LoVo (cell line): ENCODE measurements around the gene GALNT16.

Experiments used
- DNase-seq: peaks from one replicate; pipeline ENCODE4 v3.0.0-alpha.2; 2016; ENCODE audit warnings: low spot score

The GALNT16 gene

GRCh38 chr14:69317780-69318179 is 57.8 kb downstream of the GALNT16 start:
- DNase-seq: no peak

- DNase-seq: no peak
Measured at GRCh38 chr14:69318241-69318640, 58.3 kb downstream of the GALNT16 start.

GRCh38 chr14:69318901-69319475 is 59.0 kb downstream of the GALNT16 start:
- DNase-seq: no peak

GRCh38 chr14:69319911-69320310 is 60.0 kb downstream of the GALNT16 start:
- no peak for DNase-seq

DNA sequence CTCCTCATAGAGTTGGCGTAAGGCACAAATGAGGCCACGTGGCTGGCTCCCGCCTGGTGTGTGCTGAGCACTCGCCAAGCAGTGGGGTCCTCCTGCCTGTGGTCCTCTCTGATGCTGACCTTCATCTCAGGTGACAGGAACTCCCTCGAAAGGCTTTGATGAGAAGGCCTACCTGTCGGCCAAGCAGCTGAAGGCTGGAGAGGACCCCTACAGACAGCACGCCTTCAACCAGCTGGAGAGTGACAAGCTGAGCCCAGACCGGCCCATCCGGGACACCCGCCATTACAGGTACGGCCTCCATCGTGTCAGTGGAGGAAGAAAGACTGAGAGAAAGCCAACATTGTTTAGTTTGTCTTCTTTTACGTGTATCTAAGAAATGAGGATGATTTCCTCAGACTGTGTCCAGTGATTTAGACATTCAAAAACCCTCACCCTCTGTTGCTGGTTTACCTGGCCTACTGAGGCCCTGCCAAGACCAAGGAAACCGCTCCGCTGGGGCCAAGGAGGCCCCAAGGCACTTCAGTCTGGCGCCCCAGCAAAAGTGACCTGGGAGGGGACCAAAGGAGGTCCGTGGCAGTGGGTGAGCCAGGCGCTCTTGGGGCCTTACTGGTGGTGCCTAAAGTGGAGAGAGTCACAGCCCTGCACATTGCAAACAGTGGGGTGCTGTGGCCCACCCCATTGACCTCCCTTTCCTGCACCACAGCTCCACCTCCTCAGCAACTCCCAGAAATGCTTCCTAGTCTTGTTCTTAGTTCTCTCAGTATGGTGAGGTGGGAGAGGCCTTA is 60.8 kb downstream of the GALNT16 start:
- no peak for DNase-seq

GRCh38 chr14:69321601-69322330 is 61.8 kb downstream of the GALNT16 start:
- DNase-seq: no peak

DNA sequence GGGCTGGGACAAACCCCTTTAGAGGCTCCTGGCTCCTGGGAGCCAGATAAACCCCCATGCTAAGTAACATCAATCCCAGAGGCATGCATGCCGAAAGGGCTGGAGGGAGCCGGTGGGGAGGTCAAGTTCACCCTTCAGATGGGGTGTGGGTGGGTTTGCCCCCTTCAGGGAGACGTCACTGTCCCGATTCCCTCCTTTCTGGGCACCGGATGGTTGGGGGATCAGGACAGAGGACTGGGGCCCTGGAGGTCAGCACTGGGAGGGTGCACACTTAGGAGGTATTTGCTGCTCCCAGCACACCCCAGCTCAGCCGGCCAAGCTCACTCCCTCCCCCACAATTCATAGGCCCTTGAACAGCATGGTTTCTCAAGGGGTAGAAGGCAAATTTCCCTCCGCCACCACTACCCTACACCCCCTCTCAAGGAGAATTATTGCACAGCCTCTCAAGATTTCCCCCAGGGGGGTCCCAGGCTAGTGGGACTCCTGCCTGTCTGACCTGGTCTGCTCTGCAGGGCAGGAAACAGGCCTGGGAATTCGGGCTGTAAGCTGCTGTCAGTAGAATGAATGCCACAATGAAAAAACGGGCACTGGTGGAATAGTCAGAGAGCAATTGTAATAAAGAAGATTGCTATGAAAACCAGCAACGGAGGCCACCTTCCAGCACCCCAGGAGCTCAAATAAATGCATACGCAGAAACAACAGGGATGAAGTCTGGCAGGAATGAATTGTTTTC is 63.5 kb downstream of the GALNT16 start:
- no peak for DNase-seq

DNA sequence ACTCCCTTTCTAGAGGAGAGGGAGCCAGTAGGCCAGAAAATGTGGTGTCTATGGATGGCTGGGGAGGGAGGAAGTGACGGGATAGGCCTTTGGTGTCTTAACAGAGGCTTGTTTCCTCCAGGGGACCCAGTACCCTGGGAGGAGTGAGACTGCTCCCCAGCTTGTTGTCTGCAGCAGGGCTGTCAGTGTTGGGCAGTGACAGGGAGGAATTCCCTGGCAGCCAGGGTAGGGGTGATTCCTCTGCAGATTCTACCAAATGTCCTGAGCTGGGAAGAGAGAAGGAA is 64.0 kb downstream of the GALNT16 start:
- DNase-seq: no peak

GRCh38 chr14:69324341-69324931 is 64.5 kb downstream of the GALNT16 start:
- no peak for DNase-seq

DNA sequence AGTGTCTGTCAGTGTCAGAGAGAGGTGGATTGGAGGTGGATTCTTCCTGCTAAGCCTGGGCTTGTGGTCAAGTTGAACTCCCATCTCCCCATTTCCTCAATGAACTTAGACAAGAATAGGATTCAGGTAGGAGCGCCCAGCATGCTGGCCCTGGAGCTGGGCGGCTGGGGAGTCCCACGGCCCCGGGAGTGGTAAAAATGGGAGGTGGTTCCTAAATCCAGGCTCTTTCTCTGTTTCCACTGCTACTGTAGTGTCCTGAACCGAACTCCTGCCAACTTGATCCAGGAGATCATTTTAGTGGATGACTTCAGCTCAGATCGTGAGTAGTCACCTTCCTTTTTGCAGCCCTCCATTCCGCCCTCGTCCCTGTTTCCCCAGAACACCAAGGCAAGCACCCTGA is 65.1 kb downstream of the GALNT16 start:
- no peak for DNase-seq

DNA sequence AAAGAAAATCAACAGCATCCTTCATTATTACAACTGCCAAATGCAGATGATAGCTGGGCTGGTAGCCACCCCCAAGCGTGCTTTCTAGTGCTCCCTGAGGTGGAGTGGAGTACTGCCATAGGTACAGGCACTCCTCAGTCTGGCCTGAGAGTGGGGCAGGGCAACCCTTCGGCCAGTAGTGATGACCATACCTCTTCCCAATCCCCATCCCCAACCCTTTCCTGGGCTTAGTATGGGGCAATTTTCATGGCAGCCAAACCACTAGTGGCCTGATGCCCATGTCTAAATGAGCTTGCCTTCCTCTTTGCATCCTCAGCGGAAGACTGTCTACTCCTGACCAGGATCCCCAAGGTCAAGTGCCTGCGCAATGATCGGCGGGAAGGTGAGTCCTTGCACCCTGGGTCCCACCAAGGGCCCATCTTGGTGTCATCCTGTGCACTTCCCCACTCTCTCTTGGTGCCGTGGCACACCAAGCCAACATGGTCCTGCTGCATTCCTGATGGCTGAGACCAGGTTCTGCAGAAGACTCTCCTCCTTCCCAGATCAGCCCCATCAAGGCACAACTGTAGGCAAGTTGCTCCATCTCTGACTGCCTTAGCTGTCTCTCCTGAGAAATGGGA is 65.8 kb downstream of the GALNT16 start:
- no peak for DNase-seq

DNA sequence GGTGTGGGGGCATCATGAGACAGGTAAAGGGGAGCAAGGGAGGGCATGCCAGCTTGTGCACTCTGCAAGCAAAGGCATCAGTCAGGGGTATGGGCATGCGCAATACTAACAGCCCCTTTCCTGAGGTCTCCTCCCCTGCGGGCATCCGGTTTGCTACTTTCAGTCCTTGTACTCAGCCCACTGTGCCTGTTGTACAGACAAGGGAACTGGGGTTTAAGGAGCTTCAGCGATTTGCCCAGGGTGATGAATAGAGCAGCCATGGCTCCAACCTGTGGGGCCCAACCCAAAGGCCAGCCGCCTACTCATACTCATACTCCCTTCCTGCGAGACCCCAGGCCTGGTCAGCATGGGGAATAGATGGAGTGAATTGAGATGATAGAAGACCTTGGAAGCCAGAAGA is 66.7 kb downstream of the GALNT16 start:
- no peak for DNase-seq

DNA sequence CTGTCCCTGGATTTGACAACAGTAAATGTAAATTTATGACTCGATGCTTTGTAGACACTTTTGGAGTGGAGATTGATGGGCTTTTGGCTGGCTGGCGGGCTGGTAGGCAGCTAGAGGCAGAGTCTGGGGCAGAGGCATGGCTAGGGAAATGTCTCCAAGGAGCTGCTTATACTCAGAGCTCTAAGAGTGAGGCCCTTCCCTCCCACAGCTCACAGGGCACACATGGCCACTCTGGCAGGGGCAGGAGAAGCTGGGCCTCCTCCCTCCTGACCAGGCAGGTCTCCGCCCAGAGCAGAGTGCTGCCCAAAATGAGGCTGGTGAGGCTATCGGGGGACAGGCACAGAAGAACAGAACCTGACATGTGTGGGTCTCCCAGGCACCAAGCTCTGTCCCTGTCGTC is 67.5 kb downstream of the GALNT16 start:
- no peak for DNase-seq

GRCh38 chr14:69328317-69328716 is 68.4 kb downstream of the GALNT16 start:
- no peak for DNase-seq

GRCh38 chr14:69328765-69329164 is 68.8 kb downstream of the GALNT16 start:
- no peak for DNase-seq

GRCh38 chr14:69331206-69331605 is 71.2 kb downstream of the GALNT16 start:
- no peak for DNase-seq

DNA sequence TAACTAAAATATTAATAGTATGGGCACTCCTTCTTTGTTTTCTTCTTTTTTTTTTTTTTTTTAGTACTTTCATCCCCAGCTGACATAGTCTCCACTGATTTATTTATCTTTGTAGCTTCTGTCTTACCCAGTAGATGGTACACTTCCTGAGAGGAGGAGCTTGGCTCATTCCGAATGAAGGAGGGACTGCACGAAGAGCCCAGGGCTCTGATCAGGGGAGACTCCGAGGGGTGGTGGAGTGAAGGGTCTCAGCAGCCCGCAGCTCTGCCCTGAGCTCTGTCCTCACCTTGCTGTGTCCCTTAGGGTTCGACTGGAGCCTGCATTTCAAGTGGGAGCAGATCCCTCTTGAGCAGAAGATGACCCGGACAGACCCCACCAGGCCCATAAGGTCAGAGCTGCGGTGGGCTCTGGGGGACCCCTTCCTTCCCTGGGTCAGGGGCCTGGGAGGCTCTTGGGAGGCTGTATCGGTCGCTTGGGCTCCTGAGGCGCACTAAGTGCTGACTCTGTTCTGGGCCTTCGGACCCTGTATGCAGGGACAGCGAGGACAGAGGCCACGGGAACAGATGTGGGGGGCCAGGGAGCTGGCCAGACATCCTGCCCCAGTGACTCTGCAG is 72.9 kb downstream of the GALNT16 start:
- no peak for DNase-seq

- DNase-seq: no peak
Measured at GRCh38 chr14:69333791-69334337, 73.9 kb downstream of the GALNT16 start.

DNA sequence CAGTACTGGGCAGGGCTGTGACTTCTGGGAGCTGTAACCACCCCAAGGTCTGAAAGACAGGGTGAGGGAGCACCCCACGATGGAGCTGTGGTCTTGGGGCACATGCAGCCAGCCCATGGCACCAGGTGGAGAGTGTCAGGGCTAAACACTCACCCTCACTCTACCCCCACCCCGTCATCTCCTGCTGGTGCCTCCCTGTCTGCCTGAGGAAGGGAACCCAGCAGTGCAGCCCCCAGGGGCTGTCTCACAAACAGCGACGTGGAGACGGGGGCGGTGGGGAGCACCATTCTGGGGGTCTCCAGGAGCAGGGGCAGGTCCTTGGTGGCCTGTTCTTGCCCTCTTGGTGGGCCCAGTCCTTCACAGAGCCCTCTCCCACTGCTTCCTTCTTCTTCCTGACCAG is 74.6 kb downstream of the GALNT16 start:
- no peak for DNase-seq

GRCh38 chr14:69335371-69335771 is 75.4 kb downstream of the GALNT16 start:
- DNase-seq: no peak

DNA sequence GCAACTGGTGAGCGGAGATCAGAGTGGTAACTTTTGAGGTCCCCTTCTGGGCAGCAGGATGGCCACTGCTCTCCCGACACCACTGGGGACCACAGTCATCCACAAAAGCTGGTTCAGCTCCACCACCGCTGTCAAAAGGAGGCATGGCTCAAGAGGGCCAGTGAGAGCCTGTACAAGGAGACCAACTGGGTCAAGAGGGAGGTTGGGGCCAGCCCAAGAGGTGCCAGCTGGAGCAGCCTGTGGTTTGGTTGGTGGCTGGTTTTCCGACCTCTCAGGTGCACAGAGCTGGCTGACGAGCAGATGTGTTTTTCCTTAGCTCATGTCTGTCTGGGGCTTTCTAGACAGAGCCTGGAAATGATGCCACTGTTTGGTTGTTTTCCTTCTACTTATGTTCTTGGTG is 78.0 kb downstream of the GALNT16 start:
- DNase-seq: no peak
